RWPE2 (cell line): Measurements from ENCODE around the gene TNFAIP1.
A peak's percentile ranks its signal among the peaks of the same experiment; 100 is the strongest.

ENCODE experiments used
- ATAC-seq: fragments of 200-7000 bp; cut with Tn5 transposase; 3 replicates; pipeline ENCODE4 v1.9.1; 2021; ENCODE audit warnings: low read depth
- DNase-seq: peaks from one replicate; pipeline ENCODE4 v3.0.0-alpha.2; 2020; ENCODE audit warnings: low spot score
- H3K27ac ChIP-seq: fragments of 450-650 bp; 2 replicates; pipeline ENCODE4 v1.5.1; 2017; ENCODE audit warnings: mild to moderate bottlenecking; ENCODE audit not compliant: poor library complexity, severe bottlenecking
- H3K27me3 ChIP-seq: fragments of 250-450 bp; sonication (Bioruptor Pico); 2 replicates; pipeline ENCODE4 v1.5.1; 2021; ENCODE audit warnings: mild to moderate bottlenecking, moderate library complexity; ENCODE audit not compliant: insufficient read depth, poor library complexity, severe bottlenecking
- H3K36me3 ChIP-seq: fragments of 250-450 bp; sonication (Bioruptor Pico); 2 replicates; pipeline ENCODE4 v1.5.1; 2020; ENCODE audit warnings: low read depth, mild to moderate bottlenecking, moderate library complexity
- H3K4me1 ChIP-seq: fragments of 250-450 bp; sonication (Bioruptor Pico); 2 replicates; pipeline ENCODE4 v1.5.1; 2021; ENCODE audit warnings: mild to moderate bottlenecking, moderate library complexity; ENCODE audit not compliant: insufficient read depth, poor library complexity, severe bottlenecking
- H3K4me3 ChIP-seq: fragments of 250-450 bp; sonication (Bioruptor Pico); 2 replicates; pipeline ENCODE4 v1.5.1; 2021; ENCODE audit warnings: mild to moderate bottlenecking, moderate library complexity; ENCODE audit not compliant: severe bottlenecking
- H3K9me3 ChIP-seq: fragments of 250-450 bp; sonication (Bioruptor Pico); 2 replicates; pipeline ENCODE4 v1.5.1; 2021; ENCODE audit warnings: mild to moderate bottlenecking, moderate library complexity; ENCODE audit not compliant: severe bottlenecking
- CTCF ChIP-seq: fragments of 450-650 bp; IDR thresholded peaks from one replicate; pipeline ENCODE4 v1.5.1; 2017; ENCODE audit warnings: mild to moderate bottlenecking, moderate library complexity; ENCODE audit not compliant: poor library complexity, severe bottlenecking

Gene TNFAIP1

GRCh38 chr17:28326114-28326513, 9.4 kb upstream of the TNFAIP1 start:
- Histone ChIP-seq H3K4me3 (no peak overlapping the region), H3K27ac (no peak overlapping the region), H3K27me3 (no peaks in the 10 kb centered on the region), H3K9me3 (no peaks in the 10 kb centered on the region), H3K36me3 (peaks cover 70% of the 10 kb centered on the region), H3K4me1 (no peaks in the 10 kb centered on the region)
- DNase-seq (no peak), ATAC-seq (no peak)
- TF ChIP-seq CTCF, result no peak

- no peaks in the 10 kb centered on the region for H3K27me3 ChIP-seq
- H3K9me3 ChIP-seq, result no peaks in the 10 kb centered on the region
- ATAC-seq (peak; percentile 58; the same call in 1 of the 3 replicates), DNase-seq (no peak)
- H3K27ac ChIP-seq, result no peak overlapping the region
- H3K4me1 ChIP-seq, result no peaks in the 10 kb centered on the region
- TF ChIP-seq CTCF, result no peak
- peaks cover 63% of the 10 kb centered on the region for H3K36me3 ChIP-seq
- H3K4me3 ChIP-seq, result no peak overlapping the region
Observed at GRCh38 chr17:28327031-28327607, 8.4 kb upstream of the TNFAIP1 start.

- Histone ChIP-seq H3K27ac (no peak overlapping the region), H3K27me3 (no peaks in the 10 kb centered on the region), H3K9me3 (no peaks in the 10 kb centered on the region), H3K36me3 (peaks cover 58% of the 10 kb centered on the region), H3K4me1 (no peaks in the 10 kb centered on the region), H3K4me3 (no peak overlapping the region)
- DNase-seq, result no peak
- peak; percentile 13 for TF ChIP-seq CTCF
- 0 out of 3 replicates have a peak, but pooled peaks have one; percentile 43 for ATAC-seq
Observed at GRCh38 chr17:28327709-28328108, 7.9 kb upstream of the TNFAIP1 start.

GRCh38 chr17:28328325-28328724, 7.2 kb upstream of the TNFAIP1 start:
- H3K9me3 ChIP-seq, result no peaks in the 10 kb centered on the region
- H3K4me3 ChIP-seq, result no peak overlapping the region
- DNase-seq, result no peak
- TF ChIP-seq CTCF, result no peak
- H3K36me3 ChIP-seq, result peaks cover 55% of the 10 kb centered on the region
- H3K27me3 ChIP-seq, result no peaks in the 10 kb centered on the region
- H3K4me1 ChIP-seq, result no peaks in the 10 kb centered on the region
- H3K27ac ChIP-seq, result no peak overlapping the region
- ATAC-seq, result no peak

GRCh38 chr17:28330671-28331070, 4.9 kb upstream of the TNFAIP1 start:
- H3K27ac ChIP-seq, result no peak overlapping the region
- DNase-seq, result no peak
- peaks cover 40% of the 10 kb centered on the region for H3K36me3 ChIP-seq
- no peak overlapping the region for H3K4me3 ChIP-seq
- no peaks in the 10 kb centered on the region for H3K9me3 ChIP-seq
- H3K27me3 ChIP-seq, result no peaks in the 10 kb centered on the region
- no peak for ATAC-seq
- no peak for TF ChIP-seq CTCF
- H3K4me1 ChIP-seq, result no peaks in the 10 kb centered on the region
